HS-27A (cell line): Measurements from ENCODE around the gene PRR3.

Source experiments
- DNase-seq: peaks from one replicate; pipeline ENCODE4 v3.0.0-alpha.2; 2012; ENCODE audit warnings: low read depth, missing footprints

Gene PRR3

GRCh38 chr6:30571762-30572082, 14.6 kb downstream of the PRR3 start:
- no peak for DNase-seq

GRCh38 chr6:30572148-30572547, 15.1 kb downstream of the PRR3 start:
- no peak for DNase-seq

- DNase-seq: no peak
Measured at GRCh38 chr6:30573113-30573512, 16.0 kb downstream of the PRR3 start.

- DNase-seq: no peak
Measured at GRCh38 chr6:30578051-30578450, 21.0 kb downstream of the PRR3 start.

- no peak for DNase-seq
Measured at GRCh38 chr6:30583921-30584320, 26.8 kb downstream of the PRR3 start.

GRCh38 chr6:30589754-30590358, 32.8 kb downstream of the PRR3 start:
- no peak for DNase-seq

GRCh38 chr6:30590509-30590908, 33.4 kb downstream of the PRR3 start:
- no peak for DNase-seq

- no peak for DNase-seq
Measured at GRCh38 chr6:30591008-30591407, 33.9 kb downstream of the PRR3 start.

- DNase-seq: no peak
Measured at GRCh38 chr6:30592287-30592686, 35.2 kb downstream of the PRR3 start.

- DNase-seq: peak; percentile 71
Measured at GRCh38 chr6:30597315-30598144, 40.4 kb downstream of the PRR3 start.

GRCh38 chr6:30598912-30599624, 42.0 kb downstream of the PRR3 start:
- DNase-seq: no peak

GRCh38 chr6:30599625-30600324, 42.7 kb downstream of the PRR3 start:
- DNase-seq: no peak

GRCh38 chr6:30600451-30600961, 43.4 kb downstream of the PRR3 start:
- no peak for DNase-seq

- no peak for DNase-seq
Measured at GRCh38 chr6:30601436-30601814, 44.3 kb downstream of the PRR3 start.

GRCh38 chr6:30601815-30602641, 44.9 kb downstream of the PRR3 start:
- DNase-seq: no peak

GRCh38 chr6:30603961-30604360, 46.9 kb downstream of the PRR3 start:
- DNase-seq: no peak

GRCh38 chr6:30610065-30610464, 53.0 kb downstream of the PRR3 start:
- DNase-seq: no peak

GRCh38 chr6:30611150-30611855, 54.2 kb downstream of the PRR3 start:
- DNase-seq: no peak

- no peak for DNase-seq
Measured at GRCh38 chr6:30611856-30612194, 54.7 kb downstream of the PRR3 start.

GRCh38 chr6:30612213-30612612, 55.1 kb downstream of the PRR3 start:
- no peak for DNase-seq

GRCh38 chr6:30612687-30613248, 55.7 kb downstream of the PRR3 start:
- DNase-seq: no peak
